ENCODE data around the gene RPAP3. TPM values are rescaled to one million over a fixed set of nuclear protein-coding genes. Genes with fewer than 3 reads are reported as not detected.

The RPAP3 gene
- total and polyA plus RNA-seq, 2 experiments from 2014 or later = 31.4 to 69.9 TPM

DNA sequence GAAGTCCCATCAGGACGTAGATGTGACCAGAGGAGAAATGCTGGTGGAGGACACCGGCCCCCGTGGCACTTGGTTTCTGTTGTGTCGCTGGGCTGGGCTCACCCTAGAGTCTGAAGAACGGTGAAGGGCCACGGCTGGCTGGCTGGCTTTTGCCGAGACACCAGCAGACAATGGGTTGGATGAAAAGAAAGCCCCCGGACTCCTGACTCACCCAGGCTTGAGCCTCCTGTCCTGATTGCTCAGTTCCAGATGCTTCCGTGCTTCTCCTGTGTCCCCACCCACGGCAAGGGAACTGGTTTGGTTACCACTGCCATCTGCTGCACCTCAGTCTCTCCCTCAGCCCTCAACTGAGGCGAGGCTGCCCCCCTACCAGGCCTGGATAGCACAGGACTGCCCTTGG lies 29.8 kb upstream of the RPAP3 start (continued):
- TF ChIP-seq, protein P1, sequence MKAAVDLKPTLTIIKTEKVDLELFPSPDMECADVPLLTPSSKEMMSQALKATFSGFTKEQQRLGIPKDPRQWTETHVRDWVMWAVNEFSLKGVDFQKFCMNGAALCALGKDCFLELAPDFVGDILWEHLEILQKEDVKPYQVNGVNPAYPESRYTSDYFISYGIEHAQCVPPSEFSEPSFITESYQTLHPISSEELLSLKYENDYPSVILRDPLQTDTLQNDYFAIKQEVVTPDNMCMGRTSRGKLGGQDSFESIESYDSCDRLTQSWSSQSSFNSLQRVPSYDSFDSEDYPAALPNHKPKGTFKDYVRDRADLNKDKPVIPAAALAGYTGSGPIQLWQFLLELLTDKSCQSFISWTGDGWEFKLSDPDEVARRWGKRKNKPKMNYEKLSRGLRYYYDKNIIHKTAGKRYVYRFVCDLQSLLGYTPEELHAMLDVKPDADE (IDR thresholded peaks at IDR 0.05) = no peak
- TF ChIP-seq JUNB (IDR thresholded peaks at IDR 0.05; ENCODE audit: unreplicated experiment) (no peak), POLR2AphosphoS5 (IDR thresholded peaks at IDR 0.05; ENCODE audit: low read depth) (no peak), ZNF114 (CRISPR knock-in tag; IDR thresholded peaks at IDR 0.05) (no peak), EZH2 (IDR thresholded peaks at IDR 0.05; ENCODE audit: low read depth, unreplicated experiment) (no peak), STAT1 (IDR thresholded peaks at IDR 0.05; ENCODE audit: unreplicated experiment) (no peak)
- TF ChIP-seq, protein P2, sequence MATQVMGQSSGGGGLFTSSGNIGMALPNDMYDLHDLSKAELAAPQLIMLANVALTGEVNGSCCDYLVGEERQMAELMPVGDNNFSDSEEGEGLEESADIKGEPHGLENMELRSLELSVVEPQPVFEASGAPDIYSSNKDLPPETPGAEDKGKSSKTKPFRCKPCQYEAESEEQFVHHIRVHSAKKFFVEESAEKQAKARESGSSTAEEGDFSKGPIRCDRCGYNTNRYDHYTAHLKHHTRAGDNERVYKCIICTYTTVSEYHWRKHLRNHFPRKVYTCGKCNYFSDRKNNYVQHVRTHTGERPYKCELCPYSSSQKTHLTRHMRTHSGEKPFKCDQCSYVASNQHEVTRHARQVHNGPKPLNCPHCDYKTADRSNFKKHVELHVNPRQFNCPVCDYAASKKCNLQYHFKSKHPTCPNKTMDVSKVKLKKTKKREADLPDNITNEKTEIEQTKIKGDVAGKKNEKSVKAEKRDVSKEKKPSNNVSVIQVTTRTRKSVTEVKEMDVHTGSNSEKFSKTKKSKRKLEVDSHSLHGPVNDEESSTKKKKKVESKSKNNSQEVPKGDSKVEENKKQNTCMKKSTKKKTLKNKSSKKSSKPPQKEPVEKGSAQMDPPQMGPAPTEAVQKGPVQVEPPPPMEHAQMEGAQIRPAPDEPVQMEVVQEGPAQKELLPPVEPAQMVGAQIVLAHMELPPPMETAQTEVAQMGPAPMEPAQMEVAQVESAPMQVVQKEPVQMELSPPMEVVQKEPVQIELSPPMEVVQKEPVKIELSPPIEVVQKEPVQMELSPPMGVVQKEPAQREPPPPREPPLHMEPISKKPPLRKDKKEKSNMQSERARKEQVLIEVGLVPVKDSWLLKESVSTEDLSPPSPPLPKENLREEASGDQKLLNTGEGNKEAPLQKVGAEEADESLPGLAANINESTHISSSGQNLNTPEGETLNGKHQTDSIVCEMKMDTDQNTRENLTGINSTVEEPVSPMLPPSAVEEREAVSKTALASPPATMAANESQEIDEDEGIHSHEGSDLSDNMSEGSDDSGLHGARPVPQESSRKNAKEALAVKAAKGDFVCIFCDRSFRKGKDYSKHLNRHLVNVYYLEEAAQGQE (IDR thresholded peaks at IDR 0.05; ENCODE audit: unreplicated experiment) = no peak

DNA sequence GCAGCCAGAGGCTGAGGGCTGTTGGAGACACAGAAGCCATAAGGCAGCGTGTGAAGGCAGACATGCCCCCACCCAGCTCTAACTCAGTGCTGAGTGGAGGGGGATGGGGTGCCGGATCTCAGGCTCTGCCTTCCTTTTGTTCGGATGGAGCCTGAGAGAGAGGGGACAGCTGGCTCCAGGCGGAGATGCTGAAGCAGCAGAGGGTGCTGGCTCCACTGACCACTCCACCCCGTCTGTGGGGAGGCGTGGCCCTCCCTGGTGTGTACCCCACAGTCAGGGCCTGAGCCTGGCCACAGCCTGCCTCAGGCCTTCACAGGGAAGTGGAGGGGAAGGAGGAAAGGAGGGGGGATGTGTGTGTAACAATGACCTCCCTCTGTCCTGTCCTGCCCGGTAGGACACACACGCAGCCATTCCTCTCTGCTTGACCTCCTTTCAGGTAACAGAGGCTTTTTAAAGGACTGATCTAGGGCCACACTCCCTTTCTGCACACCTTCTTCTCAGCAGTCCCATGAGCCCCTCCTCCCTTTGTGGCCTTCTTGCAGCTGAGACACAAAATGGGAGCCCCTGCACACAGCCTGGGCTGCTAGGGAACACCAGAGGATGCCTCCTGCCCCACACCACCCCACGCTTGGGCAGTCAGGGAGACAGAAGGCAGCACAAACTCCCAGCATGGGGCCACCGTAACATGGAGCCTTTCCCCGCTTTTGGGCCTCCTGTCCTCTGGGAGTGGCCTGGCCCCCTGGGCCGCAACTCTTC lies 29.1 kb upstream of the RPAP3 start:
- Mint-ChIP-seq H3K4me3 (peak overlapping the region; percentile 27; the same call in 1 of the 3 replicates), H3K9me3 (no peaks in the 10 kb centered on the region), H3K36me3 (ENCODE audit: low read depth) (no peaks in the 10 kb centered on the region), H3K27me3 (ENCODE audit: insufficient read depth, low read depth, poor library complexity) (peaks cover 13% of the 10 kb centered on the region), H3K4me1 (peaks cover 23% of the 10 kb centered on the region), H3K27ac (peak overlapping the region; percentile 65; the same call in 1 of the 2 replicates)
- Histone ChIP-seq H3K4me1 (ENCODE audit: insufficient read depth) (peaks cover 16% of the 10 kb centered on the region; the same call in 1 of the 2 replicates), H3K36me3 (ENCODE audit: insufficient read depth) (no peaks in the 10 kb centered on the region), H3K9me2 (ENCODE audit: insufficient read depth) (no peaks in the 10 kb centered on the region), H3K27ac (ENCODE audit: low read depth) (no peak overlapping the region), H3K27me3 (ENCODE audit: insufficient read depth) (no peaks in the 10 kb centered on the region), H3F3A (replicated peaks; ENCODE audit: low read depth) (no peaks in the 10 kb centered on the region), H4K20me1 (replicated peaks; ENCODE audit: insufficient read depth) (no peaks in the 10 kb centered on the region), H2AFZ (no peak overlapping the region; the same call in 1 of the 2 replicates), H3K79me2 (replicated peaks; ENCODE audit: insufficient read depth) (no peaks in the 10 kb centered on the region), H3K4me2 (peak overlapping the region; percentile 15; the same call in 1 of the 2 replicates), H3K4me3 (no peak overlapping the region)
- ATAC-seq (peak; percentile 89), DNase-seq (ENCODE audit: low spot score) (peak; percentile 72)
- TF ChIP-seq CREB1 (CRISPR knock-in tag; IDR thresholded peaks at IDR 0.05; ENCODE audit: low read depth) (no peak), ZNF331 (CRISPR knock-in tag; IDR thresholded peaks at IDR 0.05; ENCODE audit: low read depth) (no peak), POLR2AphosphoS5 (IDR thresholded peaks at IDR 0.05; ENCODE audit: low read depth) (no peak), EZH2phosphoT487 (IDR thresholded peaks at IDR 0.05; ENCODE audit: unreplicated experiment) (no peak), ZNF114 (CRISPR knock-in tag; IDR thresholded peaks at IDR 0.05) (no peak), EZH2 (IDR thresholded peaks at IDR 0.05; ENCODE audit: low read depth, unreplicated experiment) (no peak), STAT1 (IDR thresholded peaks at IDR 0.05; ENCODE audit: unreplicated experiment) (no peak)
- TF ChIP-seq, protein P3, sequence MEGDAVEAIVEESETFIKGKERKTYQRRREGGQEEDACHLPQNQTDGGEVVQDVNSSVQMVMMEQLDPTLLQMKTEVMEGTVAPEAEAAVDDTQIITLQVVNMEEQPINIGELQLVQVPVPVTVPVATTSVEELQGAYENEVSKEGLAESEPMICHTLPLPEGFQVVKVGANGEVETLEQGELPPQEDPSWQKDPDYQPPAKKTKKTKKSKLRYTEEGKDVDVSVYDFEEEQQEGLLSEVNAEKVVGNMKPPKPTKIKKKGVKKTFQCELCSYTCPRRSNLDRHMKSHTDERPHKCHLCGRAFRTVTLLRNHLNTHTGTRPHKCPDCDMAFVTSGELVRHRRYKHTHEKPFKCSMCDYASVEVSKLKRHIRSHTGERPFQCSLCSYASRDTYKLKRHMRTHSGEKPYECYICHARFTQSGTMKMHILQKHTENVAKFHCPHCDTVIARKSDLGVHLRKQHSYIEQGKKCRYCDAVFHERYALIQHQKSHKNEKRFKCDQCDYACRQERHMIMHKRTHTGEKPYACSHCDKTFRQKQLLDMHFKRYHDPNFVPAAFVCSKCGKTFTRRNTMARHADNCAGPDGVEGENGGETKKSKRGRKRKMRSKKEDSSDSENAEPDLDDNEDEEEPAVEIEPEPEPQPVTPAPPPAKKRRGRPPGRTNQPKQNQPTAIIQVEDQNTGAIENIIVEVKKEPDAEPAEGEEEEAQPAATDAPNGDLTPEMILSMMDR (conservative IDR thresholded peaks at IDR 0.05; ENCODE audit: low read depth in 2 of 2) = no peak
- TF ChIP-seq, protein P2 (IDR thresholded peaks at IDR 0.05; ENCODE audit: unreplicated experiment) = no peak
- TF ChIP-seq, protein P1 (IDR thresholded peaks at IDR 0.05) = no peak

Data from GM23338 (cell line).